HepG2 (cell line): ENCODE results near the gene POLR2M. TPM values are rescaled to one million over a fixed set of nuclear protein-coding genes. Genes with fewer than 3 reads are reported as not detected.

ENCODE experiments used
- ATAC-seq: fragments of 200-7000 bp; cut with Tn5 transposase; 3 replicates; pipeline ENCODE4 v1.9.1; 2020; ENCODE audit warnings: mild to moderate bottlenecking, moderate library complexity
- BruUV-seq: library from RNA; stranded (reverse); fragments of 400-500 nt; replicated peaks from 2 replicates; lab custom pipeline; 2021; lab: Mats Ljungman, UMichigan
- CTCF ChIA-PET: fragments of 300-600 bp; formaldehyde crosslinking; extraction: SDS; loops from one replicate; lab custom pipeline; 2021; ENCODE audit warnings: low total read pairs, inconsistent platforms, low intra/inter-chr PET ratio; lab: Yijun Ruan, JAX
- POLR2A ChIA-PET: fragments of 350-600 bp; sonication (Branson Sonifier 250); formaldehyde crosslinking; loops from one replicate; lab custom pipeline; 2020; ENCODE audit warnings: antibody characterized with exemption, inconsistent platforms; lab: Yijun Ruan, JAX
- DNase-seq: peaks from one replicate; pipeline ENCODE4 v3.0.0-alpha.2; 2015; ENCODE audit warnings: low spot score
- FAIRE-seq: peaks from 3 replicates; lab custom pipeline; 2011; peaks lifted over from hg19 to GRCh38; lab: Jason Lieb, UNC
- H2AFZ ChIP-seq: one replicate; pipeline ENCODE4 v1.6.1; 2011; ENCODE audit warnings: low read length, inconsistent platforms
- H3K27ac ChIP-seq: fragments of 300-600 bp; 3 replicates; pipeline ENCODE4 v1.8.0; 2011; ENCODE audit warnings: mixed run types, mild to moderate bottlenecking, mixed read lengths, low read length, inconsistent platforms; ENCODE audit not compliant: insufficient read depth; ENCODE audit errors: extremely low read length
- H3K27me3 ChIP-seq, 2 experiments: fragments of 200-600 bp in 1 of 2; 2 replicates in 1 of 2; 3 replicates in 1 of 2; pipeline versions ENCODE4 v1.6.0 to v1.8.0; 2011; ENCODE audit warnings: low read length in 2 of 2, mild to moderate bottlenecking in 2 of 2, moderate library complexity in 2 of 2, inconsistent platforms in 1 of 2; ENCODE audit not compliant: insufficient read depth in 2 of 2, control insufficient read depth in 1 of 2
- H3K36me3 ChIP-seq, 2 experiments: fragments of 200-600 bp in 1 of 2; replicated peaks in 1 of 2; 2 replicates in 1 of 2; 3 replicates in 1 of 2; pipeline versions ENCODE4 v1.5.1 to v1.8.0; 2011; ENCODE audit warnings: low read length in 2 of 2, inconsistent platforms in 1 of 2; ENCODE audit not compliant: insufficient read depth in 2 of 2, control insufficient read depth in 1 of 2
- H3K4me1 ChIP-seq: 2 replicates; pipeline ENCODE4 v1.5.1; 2012; ENCODE audit warnings: low read length, inconsistent platforms; ENCODE audit not compliant: insufficient read depth
- H3K4me2 ChIP-seq: 2 replicates; pipeline ENCODE4 v1.6.0; 2011; ENCODE audit warnings: low read depth, low read length, inconsistent platforms
- H3K4me3 ChIP-seq, 3 experiments: fragments of 200-600 bp in 1 of 3; sonication (generic), shearing (Covaris generic) in 1 of 3; replicated peaks in 1 of 3; 2 replicates each; pipeline ENCODE4 v1.5.1; 2011 to 2016; ENCODE audit warnings: low read length in 3 of 3, inconsistent platforms in 2 of 3, low read depth in 2 of 3, mild to moderate bottlenecking in 2 of 3, control low read depth in 1 of 3, mixed read lengths in 1 of 3; ENCODE audit not compliant: insufficient read depth in 1 of 3
- H3K79me2 ChIP-seq: one replicate; pipeline ENCODE4 v1.6.1; 2011; ENCODE audit warnings: low read length, inconsistent platforms; ENCODE audit not compliant: insufficient read depth
- H3K9ac ChIP-seq: 2 replicates; pipeline ENCODE4 v1.6.0; 2011; ENCODE audit warnings: mild to moderate bottlenecking, low read depth, low read length, inconsistent platforms; ENCODE audit not compliant: insufficient read depth
- H3K9me3 ChIP-seq: 2 replicates; pipeline ENCODE4 v1.5.1; 2012; ENCODE audit warnings: mild to moderate bottlenecking, low read length
- H4K20me1 ChIP-seq: 2 replicates; pipeline ENCODE4 v1.6.0; 2011; ENCODE audit warnings: inconsistent platforms, mild to moderate bottlenecking, low read length, moderate library complexity; ENCODE audit not compliant: insufficient read depth
- CC2D1A ChIP-seq: sonication (generic); formaldehyde crosslinking; IDR thresholded peaks from 2 replicates; pipeline ENCODE4 v1.8.1; 2023; ENCODE audit warnings: mild to moderate bottlenecking, missing genetic modification reagents
- HOXA9 ChIP-seq: sonication (generic); formaldehyde crosslinking; IDR thresholded peaks from 2 replicates; pipeline ENCODE4 v1.8.1; 2022; ENCODE audit warnings: missing genetic modification reagents, mild to moderate bottlenecking, moderate library complexity, borderline replicate concordance
- JDP2 ChIP-seq: sonication (generic); formaldehyde crosslinking; IDR thresholded peaks from 2 replicates; pipeline ENCODE4 v1.8.1; 2022; ENCODE audit warnings: missing genetic modification reagents, borderline replicate concordance
- KDM2A ChIP-seq: sonication (generic); formaldehyde crosslinking; IDR thresholded peaks from 2 replicates; pipeline ENCODE4 v1.4.0; 2020; ENCODE audit warnings: low read depth, missing genetic modification reagents, borderline replicate concordance
- MAFF ChIP-seq: IDR thresholded peaks from 2 replicates; pipeline ENCODE4 v1.6.1; 2011; ENCODE audit warnings: low read depth, low read length, improper control_type of control experiment
- MAFK ChIP-seq, 2 experiments: IDR thresholded peaks in 1 of 2; conservative IDR thresholded peaks in 1 of 2; 2 replicates each; pipeline ENCODE4 v1.6.1; 2011; ENCODE audit warnings: improper control_type of control experiment in 2 of 2, low read length in 2 of 2
- NR2F6 ChIP-seq, 2 experiments: IDR thresholded peaks; 2 replicates each; pipeline ENCODE4 v1.6.1; 2016; ENCODE audit warnings: antibody characterized with exemption in 1 of 2, mild to moderate bottlenecking in 1 of 2
- TBX2 ChIP-seq: sonication (generic); formaldehyde crosslinking; IDR thresholded peaks from 2 replicates; pipeline ENCODE4 v1.5.0; 2020; ENCODE audit warnings: missing genetic modification reagents, mild to moderate bottlenecking, borderline replicate concordance
- ZFP82 ChIP-seq: sonication (generic); formaldehyde crosslinking; IDR thresholded peaks from 2 replicates; pipeline ENCODE4 v1.5.1; 2020; ENCODE audit warnings: mild to moderate bottlenecking, missing genetic modification reagents, borderline replicate concordance
- ZNF136 ChIP-seq: sonication (generic); formaldehyde crosslinking; IDR thresholded peaks from 2 replicates; pipeline ENCODE4 v1.8.1; 2022; ENCODE audit warnings: low read depth, mild to moderate bottlenecking, moderate library complexity, missing genetic modification reagents
- ZNF160 ChIP-seq: sonication (generic); formaldehyde crosslinking; IDR thresholded peaks from 2 replicates; pipeline ENCODE4 v1.8.0; 2022; ENCODE audit warnings: mild to moderate bottlenecking, inconsistent platforms, missing genetic modification reagents
- ZNF790 ChIP-seq: sonication (generic); formaldehyde crosslinking; IDR thresholded peaks from 2 replicates; pipeline ENCODE4 v1.8.0; 2022; ENCODE audit warnings: missing genetic modification reagents, mild to moderate bottlenecking, borderline replicate concordance
- WGBS: methylation state at CpG from one replicate; pipeline ENCODE4 v1.1.6; 2017; ENCODE audit warnings: low lambda C conversion rate; 5-methylcytosine and 5-hydroxymethylcytosine counted together
- in situ Hi-C: cut with HindIII; loops from 2 replicates; pipeline ENCODE4 v1.10.0; 2017; ENCODE audit warnings: low pct_unique_long_range_greater_than_20kb; ENCODE audit not compliant: extremely low pct_ligation_motif_present
- intact Hi-C: fragments of 100-400 bp; cut with micrococcal nuclease; formaldehyde crosslinking; loops from one replicate; pipeline ENCODE4 v1.10.0; 2022; ENCODE audit not compliant: unreplicated experiment
- polyA plus RNA-seq, 8 experiments: library from polyadenylated mRNA; depleted of rRNA in 3 of 8; stranded (reverse) in 7 of 8; unstranded in 1 of 8; fragments of >200 nt; fragmentation: Illumina TruSeq in 4 of 8; extraction: Trizol in 4 of 8; gene quantifications; 2 replicates each; pipeline versions ENCODE4 v1.2.1 to v1.2.3, GENCODE V29; 2011 to 2016; ENCODE audit warnings: low read depth in 4 of 8, missing spikeins in 1 of 8, mixed read lengths in 1 of 8; ENCODE audit not compliant: insufficient read depth in 1 of 8
- total RNA-seq, 5 experiments: library from RNA; depleted of rRNA; stranded (reverse); fragments of >200 nt; fragmentation: Illumina TruSeq; extraction: Trizol; gene quantifications; 2 replicates each; pipeline ENCODE4 v1.2.3, GENCODE V29; 2016; ENCODE audit warnings: low read depth in 1 of 5

Gene POLR2M
- total and polyA plus RNA-seq, 2 of the 13 experiments (the other 11 are each of a cell fraction or from before 2014, with no cell fraction given): 25.9 to 48.5 TPM

GRCh38 chr15:57732526-57733331 is 26.2 kb downstream of the POLR2M start (continued):
- TF ChIP-seq CC2D1A (CRISPR knock-in tag) (no peak), MAFF (peak; percentile 89), KDM2A (no peak)

DNA sequence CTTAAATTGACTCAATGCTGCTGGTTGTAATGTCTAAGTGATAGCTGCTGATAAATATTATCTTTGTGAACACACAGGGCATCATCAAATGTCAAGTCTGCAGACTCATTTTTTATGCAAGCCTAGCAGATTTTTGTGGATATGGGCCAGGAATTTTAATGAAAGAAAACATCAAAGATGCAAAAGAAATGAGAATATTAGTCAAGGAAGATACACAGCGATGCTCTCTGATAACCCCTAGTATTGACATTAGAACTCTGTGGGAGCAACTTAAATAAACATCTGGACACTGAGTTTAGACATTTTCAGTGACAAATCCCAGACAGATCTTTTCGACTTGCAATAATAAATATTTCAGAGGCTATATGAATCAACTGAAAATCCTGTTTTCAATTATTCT is 28.3 kb downstream of the POLR2M start:
- DNase-seq (no peak), ATAC-seq (no peak), FAIRE-seq (no peak)
- ChIA-PET POLR2A (interaction anchor here (1.6 kb wide), 1 partner anchor 28 kb away, joined by 3 read pairs; the partner anchor contains the start of gene POLR2M), CTCF (no interaction called here)
- H3K36me3 ChIP-seq: no peaks in the 10 kb centered on the region
- no peak overlapping the region for H3K4me2 ChIP-seq
- in situ Hi-C loops: no loop called here
- H3K4me3 ChIP-seq: no peak overlapping the region
- BruUV-seq: no TSS peak
- 2% methylated on average over 2 of the region's 2 CpGs for WGBS
- no peaks in the 10 kb centered on the region for H3K9me3 ChIP-seq
- 0 out of 2 replicates have a peak, but pooled peaks have one; percentile 7 for TF ChIP-seq NR2F6 (IDR thresholded peaks at IDR 0.05)
- no peak for TF ChIP-seq NR2F6 (CRISPR knock-in tag; IDR thresholded peaks at IDR 0.05)
- TF ChIP-seq ZFP82 (CRISPR knock-in tag): no peak
- peak; percentile 79 to 89 for TF ChIP-seq MAFK (conservative IDR thresholded peaks at IDR 0.05 in 1 of 2, IDR thresholded peaks at IDR 0.05 in 1 of 2; ENCODE audit: low read length in 2 of 2)
- TF ChIP-seq JDP2: no peak
- no peak for TF ChIP-seq HOXA9 (CRISPR knock-in tag)
- TF ChIP-seq ZNF790 (CRISPR knock-in tag): no peak
- TF ChIP-seq ZNF136 (CRISPR knock-in tag): no peak
- TF ChIP-seq ZNF160 (CRISPR knock-in tag): no peak
- peak; percentile 80 for TF ChIP-seq MAFF
- TF ChIP-seq TBX2 (CRISPR knock-in tag): no peak
- H3K27me3 ChIP-seq: no peaks in the 10 kb centered on the region; a peak in 1 of 5 replicates
- no peak overlapping the region for H3K27ac ChIP-seq
- no peaks in the 10 kb centered on the region for H3K79me2 ChIP-seq
- H3K9ac ChIP-seq: no peak overlapping the region
- intact Hi-C loops: loop anchor here (5.0 to 10.0 kb wide), 2 partner anchors 127 to 340 kb away; no protein-coding TSS in a partner anchor
- peaks cover 5% of the 10 kb centered on the region for H3K4me1 ChIP-seq
- H4K20me1 ChIP-seq: no peaks in the 10 kb centered on the region
- no peak overlapping the region for H2AFZ ChIP-seq
